Measurements from ENCODE around the gene SLC16A6. TPM values are rescaled to one million over a fixed set of nuclear protein-coding genes. Genes with fewer than 3 reads are reported as not detected.
"Not testable (repeated sequence)": the region's sequence is repeated elsewhere in the genome, so short reads cannot be mapped to it uniquely, and the experiment has no call there.

Gene SLC16A6
- polyA plus RNA-seq, 4 donors: 0.57 to 1.1 (median 0.74) TPM

DNA sequence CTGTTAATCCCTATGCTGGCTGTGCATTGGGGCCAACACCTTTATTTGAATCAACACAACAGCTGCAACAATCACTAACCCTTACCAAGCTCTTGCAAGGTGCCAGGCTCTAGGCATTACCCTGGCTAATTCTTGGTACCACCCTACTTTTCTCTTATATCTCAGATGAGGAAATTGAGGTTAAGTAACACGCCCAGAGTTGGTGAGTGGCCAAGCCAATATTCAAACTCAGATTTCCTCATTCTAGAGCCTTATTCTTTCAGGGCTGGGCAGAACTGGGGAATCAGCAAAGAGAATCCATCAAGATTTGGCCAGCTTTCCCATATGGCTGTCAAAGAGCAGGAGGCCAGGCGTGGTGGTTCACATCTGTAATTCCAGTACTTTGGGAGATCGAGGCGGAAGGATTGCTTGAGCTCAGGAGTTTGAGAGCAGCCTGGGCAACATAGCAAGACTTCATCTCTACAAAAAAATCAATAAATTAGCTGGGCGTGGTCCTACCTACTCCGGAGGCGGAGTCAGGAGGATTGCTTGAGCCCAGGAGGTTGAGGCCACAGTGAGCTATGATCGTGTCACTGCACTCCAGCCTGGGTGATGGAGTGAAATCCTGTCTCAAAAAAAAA, 24.1 kb upstream of the SLC16A6 start:
- DNase-seq (ENCODE audit: low read depth in 4 of 4, low spot score in 3 of 4): no peak

DNA sequence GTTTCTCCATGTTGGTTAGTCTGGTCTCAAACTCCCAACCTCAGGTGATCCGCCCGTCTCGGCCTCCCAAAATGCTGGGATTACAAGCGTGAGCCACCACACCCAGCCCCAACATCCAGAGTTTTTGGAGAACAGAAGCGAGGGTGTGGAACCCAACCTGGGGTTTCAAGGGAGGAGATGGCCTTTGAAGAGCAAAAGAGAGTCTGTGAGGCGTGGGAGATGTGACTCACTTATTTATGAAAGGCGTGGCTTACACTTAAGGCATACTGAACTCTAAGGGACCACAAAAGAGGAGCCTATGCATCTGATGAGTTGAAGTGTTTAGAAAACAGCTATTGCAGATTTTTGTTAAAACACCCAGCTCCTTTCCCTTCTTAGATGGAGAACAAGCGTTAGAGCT, 19.2 kb upstream of the SLC16A6 start:
- DNase-seq (ENCODE audit: low read depth in 4 of 4, low spot score in 3 of 4): no peak

DNA sequence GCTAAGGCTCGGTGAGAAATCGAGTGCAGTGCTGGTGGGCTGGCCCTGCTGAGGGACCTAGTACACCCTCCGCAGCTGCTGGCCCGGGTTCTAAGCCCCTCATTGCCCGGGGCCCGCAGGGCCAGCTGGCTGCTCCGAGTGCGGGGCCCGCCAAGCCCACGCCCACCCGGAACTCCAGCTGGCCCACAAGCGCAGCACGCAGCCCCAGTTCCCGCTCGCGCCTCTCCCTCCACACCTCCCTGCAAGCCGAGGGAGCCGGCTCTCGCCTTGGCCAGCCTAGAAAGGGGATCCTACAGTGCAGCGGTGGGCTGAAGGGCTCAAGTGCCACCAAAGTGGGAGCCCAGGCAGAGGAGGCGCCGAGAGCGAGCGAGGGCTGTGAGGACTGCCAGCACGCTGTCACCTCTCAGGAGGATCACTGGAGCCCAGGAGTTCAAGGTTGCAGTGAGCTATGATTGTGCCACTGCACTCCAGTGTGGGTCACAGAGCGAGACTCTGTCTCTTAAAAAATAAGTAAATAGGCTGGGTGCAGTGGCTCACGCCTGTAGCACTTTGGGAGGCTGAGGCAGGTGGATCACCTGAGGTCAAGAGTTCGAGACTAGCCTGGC, 18.2 kb upstream of the SLC16A6 start:
- not testable (repeated sequence) for DNase-seq (ENCODE audit: low read depth in 4 of 4, low spot score in 3 of 4)

DNA sequence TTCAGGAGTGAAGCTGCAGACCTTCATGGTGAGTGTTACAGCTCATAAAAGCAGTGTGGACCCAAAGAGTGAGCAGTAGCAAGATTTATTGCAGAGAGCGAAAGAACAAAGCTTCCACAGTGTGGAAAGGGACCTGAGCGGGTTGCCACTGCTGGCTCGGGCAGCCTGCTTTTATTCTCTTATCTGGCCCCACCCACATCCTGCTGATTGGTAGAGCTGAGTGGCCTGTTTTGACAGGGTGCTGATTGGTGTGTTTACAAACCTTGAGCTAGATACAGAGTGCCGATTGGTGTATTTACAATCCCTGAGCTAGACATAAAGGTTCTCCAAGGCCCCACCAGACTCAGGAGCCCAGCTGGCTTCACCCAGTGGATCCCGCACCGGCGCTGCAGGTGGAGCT, 17.6 kb upstream of the SLC16A6 start:
- DNase-seq (ENCODE audit: low read depth in 4 of 4, low spot score in 3 of 4): not testable (repeated sequence)

DNA sequence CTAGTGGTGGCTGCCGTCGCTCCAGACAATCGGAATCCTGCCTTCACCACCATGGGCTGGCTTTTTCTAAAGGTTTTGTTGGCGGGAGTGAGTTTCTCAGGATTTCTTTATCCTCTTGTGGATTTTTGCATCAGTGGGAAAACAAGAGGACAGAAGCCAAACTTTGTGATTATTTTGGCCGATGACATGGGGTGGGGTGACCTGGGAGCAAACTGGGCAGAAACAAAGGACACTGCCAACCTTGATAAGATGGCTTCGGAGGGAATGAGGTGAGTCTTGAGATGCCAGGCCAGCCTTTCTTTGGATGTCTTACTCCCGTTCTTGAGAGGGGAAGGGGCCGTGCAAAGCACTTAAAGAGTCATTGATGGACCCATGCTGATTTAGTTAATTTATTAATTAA, 16.5 kb upstream of the SLC16A6 start:
- DNase-seq (ENCODE audit: low read depth in 4 of 4, low spot score in 3 of 4): no peak

DNA sequence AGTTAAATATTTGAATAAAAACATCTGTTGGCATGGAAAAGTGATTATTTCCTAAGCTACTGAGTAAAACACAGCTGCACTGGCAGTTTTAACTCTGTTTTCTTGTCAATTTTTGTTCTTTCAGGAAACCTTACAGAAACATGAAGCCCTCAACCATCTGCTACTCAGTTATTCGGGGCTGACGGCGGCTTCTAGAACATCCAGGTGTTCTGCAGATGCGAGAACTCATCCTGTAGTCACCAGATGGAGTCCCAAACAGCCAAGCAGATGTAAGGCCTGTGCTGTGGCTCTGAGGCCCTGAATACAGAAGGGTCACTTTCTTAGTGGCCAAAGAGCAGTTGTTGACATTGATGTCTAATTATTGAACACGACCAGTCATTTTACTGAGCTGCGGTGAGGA, 15.9 kb upstream of the SLC16A6 start:
- DNase-seq (ENCODE audit: low read depth in 4 of 4, low spot score in 3 of 4): no peak

DNA sequence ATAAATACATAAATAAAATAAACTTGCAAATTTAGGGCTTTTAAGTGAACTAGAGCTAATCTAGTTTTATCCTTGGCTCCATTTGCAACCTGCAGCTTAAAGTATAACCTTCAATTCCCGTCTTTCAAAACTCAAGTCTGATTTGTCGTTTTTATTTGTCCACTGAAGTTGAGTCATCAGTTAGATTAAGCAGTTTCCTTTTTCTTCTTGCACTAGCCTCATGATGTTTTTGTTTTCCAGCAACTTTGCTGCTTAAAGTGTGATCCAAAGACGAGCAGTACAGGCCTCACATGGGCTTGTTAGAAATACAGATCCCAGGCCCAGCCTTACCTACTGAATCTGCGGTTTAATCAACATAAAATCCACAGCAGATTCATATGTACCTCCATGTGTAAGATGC, 14.2 kb upstream of the SLC16A6 start:
- no peak for DNase-seq (ENCODE audit: low read depth in 4 of 4, low spot score in 3 of 4)

DNA sequence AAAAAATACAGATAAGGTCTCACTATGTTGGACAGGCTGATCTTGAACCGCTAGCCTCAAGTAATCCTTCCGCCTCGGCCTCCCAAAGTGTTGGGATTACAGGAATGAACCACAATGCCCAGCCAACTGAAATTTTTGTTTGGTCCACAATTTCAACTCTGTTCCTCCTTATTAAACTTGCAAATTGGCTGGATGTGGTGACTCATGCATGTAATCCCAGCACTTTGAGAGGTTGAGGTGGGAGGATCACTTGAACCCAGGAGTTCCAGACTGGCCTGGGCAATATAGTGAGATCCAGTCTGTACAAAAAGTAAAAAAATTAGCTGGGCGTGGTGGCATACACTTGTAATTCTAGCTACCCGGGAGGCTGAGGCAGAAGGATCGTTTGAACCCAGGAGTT, 13.8 kb upstream of the SLC16A6 start:
- DNase-seq (ENCODE audit: low read depth in 4 of 4, low spot score in 3 of 4): no peak

DNA sequence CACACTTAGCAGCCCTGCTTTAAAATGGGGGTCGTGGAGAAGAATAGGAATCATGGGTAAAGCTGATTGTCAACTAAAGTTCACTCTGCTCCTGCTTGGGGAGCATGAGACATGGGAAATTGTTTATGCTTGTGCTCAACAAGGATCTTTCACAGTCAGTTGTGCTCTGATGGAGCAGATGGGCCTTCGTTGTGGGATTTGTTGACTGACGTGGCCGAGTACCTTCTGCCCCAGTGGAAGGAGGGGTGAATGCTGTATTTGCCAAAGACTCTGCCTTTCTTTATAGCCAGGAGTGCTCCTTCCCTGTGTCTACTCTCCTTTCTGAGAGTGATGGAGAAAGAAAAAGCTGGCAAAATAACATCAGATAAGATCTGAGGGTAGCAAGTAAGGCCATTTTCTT, 11.7 kb upstream of the SLC16A6 start:
- no peak for DNase-seq (ENCODE audit: low read depth in 4 of 4, low spot score in 3 of 4)

DNA sequence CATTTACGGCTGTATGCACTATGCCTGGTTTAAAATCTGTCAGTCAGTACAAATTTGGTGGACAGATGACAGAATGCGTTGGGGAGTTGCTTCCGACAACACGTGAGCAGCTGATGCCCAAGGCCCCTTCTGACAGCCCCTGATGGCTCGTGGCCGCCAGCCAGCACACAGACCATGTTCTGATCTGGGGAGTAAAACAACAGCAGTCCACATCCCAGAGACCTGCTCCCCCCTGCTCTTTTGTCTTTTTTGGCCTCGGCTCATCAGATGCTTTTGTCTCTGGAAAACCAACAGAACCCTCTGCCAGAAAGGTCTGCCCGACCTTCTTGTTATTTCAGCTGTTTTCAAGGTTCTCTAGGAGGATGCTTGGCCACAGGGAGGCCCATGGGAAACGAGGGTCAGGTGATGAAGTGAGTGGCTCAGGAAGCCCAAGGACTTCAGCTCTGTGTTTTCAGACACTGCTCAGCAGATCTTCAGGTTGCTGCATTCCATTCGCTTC, 11.2 kb upstream of the SLC16A6 start:
- DNase-seq (ENCODE audit: low read depth in 4 of 4, low spot score in 3 of 4): no peak

DNA sequence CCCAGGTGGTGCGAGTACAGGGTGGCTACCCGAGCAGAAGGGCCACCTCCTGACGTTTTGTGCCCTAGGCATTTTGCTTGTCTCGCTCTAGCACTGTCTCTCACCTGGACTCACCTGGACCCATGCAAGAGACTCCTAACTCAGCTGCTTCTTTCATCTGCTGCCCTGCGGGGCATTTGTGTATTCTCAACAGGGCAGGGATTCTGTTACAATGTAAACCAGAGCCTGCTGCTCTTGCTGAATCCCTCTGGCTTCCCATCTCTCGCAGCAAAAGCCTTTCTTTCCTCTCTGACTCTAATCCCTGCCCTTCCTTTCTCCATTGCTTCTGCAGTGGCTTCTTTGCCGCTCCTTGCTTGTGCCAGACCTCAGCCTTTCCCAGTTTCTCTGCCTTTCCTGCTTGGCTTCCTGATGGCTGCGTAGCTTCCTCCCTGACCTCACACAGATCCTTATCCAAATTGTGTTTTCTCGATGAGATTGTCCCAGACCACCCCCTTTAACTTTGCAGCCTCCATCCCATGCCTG, 10.6 kb upstream of the SLC16A6 start:
- DNase-seq (ENCODE audit: low read depth in 4 of 4, low spot score in 3 of 4): no peak

DNA sequence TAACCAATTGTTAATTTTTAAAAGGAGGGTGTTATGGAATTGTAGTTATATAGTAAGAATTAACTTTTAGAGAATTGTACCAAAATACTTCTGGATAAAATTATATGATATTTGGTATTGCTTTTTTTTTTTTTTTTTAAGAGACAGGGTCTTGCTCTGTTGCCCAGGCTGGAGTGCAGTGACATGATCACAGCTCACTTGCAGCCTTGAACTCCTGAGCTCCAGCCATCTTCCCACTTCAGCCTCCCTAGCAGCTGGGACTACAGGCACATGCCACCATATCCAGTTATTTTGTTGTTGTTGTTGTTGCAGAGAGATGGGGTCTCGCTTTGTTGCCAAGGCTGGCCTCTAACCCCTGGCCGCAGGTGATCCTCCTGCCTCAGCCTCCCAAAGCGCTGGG, 8.9 kb upstream of the SLC16A6 start:
- no peak for DNase-seq (ENCODE audit: low read depth in 4 of 4, low spot score in 3 of 4)

DNA sequence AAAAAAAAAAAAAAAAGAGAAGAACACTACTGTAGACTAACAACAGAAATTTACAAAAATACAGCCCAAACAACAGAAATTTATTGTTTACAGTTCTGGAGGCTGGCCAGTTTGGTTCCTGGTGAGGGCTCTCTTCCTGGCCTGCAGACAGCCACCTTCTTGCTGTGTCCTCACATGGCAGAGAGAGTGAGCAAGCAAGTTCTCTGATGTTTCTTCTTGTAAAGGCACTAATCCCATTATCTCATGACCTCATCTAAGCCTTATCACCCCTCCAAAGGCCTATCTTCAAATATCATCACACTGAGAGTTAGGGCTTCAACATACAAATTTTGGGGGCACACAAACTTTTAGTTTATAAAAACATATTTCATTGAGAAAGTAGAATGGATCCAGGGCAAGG, 7.7 kb upstream of the SLC16A6 start:
- no peak for DNase-seq (ENCODE audit: low read depth in 4 of 4, low spot score in 3 of 4)

DNA sequence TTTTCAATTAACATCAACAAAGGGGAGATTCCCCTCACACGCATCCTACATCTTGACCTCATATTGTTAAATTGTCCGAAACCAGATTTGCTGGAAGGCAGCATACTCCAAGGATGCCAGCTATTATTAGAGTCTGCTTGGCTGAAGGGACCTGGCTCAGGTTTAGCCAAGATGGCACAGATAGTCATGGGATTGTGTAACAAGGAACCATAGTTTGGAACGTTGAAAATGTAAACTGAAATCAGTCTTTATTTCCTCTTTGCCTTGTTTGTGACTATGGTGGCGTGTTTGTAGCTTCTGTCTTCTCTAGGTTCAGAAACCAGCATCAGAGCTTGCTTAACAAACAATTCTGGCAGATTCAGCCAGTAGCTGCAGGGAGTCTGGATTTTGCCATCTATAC, 6.3 kb upstream of the SLC16A6 start:
- no peak for DNase-seq (ENCODE audit: low read depth in 4 of 4, low spot score in 3 of 4)

DNA sequence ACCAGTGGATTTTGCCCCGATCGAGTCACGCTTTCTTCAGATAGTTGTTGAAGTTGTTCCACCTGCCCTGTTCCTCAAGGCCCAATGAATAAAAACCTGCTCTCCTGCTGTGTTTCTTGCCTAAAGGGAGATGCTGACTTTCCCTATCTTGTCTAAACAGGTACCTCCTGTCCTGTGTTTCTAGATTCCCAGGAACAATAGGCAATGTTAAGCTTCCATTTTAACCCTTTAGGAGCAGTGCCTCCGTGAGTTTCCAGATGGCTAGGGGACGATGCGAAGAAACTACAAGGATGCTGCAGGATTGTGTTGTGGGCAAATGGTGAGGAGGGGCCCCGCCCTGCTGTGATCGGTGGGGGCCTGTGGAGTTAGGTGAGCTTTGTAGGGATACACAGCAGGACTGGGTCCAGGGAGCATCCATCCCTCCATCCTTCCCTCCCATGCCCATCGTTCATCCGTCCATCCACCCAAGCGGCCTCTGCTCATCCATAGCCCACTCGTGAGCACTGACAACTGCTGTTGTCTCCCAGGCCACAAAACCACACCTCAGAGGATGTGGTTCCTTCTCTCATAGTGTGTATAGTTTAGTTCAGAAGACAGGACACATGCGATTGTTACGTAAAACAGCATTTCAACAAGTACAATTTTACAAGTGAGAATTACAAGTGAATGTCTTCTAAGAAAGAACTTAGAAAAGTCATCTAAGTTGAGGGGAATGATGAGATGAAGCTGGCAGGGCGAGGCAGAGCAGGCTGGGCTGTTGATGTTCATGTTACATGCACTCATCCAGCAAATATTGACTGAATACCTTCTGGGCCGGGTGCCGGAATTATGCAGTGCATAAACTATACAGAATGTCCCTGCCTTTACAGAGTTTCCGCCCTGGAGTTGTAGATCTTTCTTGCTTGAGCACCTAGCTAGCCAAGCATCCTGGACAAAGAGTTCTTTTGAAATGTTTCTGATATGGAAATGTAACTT, 5.6 kb upstream of the SLC16A6 start:
- no peak for DNase-seq (ENCODE audit: low read depth in 4 of 4, low spot score in 3 of 4)

DNA sequence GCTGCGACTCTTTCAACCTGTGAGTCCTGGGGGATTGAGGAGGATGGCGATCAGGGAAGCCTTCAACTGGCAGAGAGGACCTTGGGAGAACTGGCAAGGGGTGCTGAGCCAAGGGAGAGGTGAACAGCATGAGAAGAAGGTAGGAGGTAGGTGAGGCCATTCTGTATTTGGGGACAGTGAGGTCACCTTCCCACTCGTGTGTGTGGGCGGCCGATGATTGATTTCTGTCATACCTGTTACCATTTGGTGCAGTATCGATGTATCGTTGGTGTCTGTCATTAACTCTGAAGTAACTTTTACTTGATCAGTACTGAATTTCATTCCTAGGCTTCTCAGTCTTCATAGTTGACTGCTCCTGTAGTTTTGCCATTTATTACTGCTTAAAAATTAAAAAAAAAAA, 4.2 kb upstream of the SLC16A6 start:
- DNase-seq (ENCODE audit: low read depth in 4 of 4, low spot score in 3 of 4): no peak

DNA sequence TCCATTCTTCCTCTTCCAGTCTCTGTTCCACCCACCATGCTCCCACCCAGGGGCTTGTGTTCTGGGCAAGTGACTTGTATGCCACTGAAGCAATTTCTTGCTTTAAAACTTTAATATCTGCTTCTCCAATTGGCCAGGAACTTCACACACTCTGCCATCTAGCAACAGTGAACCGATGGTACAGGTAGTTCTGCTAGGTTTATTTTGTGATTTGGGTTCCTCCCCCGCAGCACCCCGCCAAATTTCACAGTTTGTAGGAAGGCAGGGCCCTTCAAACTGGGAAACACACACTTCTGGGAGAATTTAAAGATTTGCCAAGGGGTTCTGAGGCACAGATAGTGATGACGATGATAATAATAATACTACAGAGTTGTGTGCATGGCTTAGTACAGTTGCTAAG, 3.7 kb upstream of the SLC16A6 start:
- no peak for DNase-seq (ENCODE audit: low read depth in 4 of 4, low spot score in 3 of 4)

DNA sequence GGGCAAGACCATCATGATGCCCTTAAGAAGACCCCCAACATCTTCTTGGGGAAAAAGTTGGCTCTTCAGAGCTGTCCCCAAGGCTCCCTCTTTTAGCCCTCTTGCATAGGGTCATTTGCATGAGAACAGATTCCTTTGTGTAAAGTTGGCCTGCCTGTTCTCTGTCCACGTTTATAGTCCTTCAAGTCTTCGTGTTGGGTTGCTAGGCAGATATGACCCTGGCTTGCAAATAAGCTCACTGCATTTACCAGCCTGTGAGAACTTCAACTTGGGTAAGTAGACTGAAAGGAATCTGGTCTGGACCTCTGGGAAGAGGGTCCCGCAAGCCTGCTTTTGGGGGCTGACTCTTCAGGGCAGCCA, 3.2 kb upstream of the SLC16A6 start:
- DNase-seq (ENCODE audit: low read depth in 4 of 4, low spot score in 3 of 4): no peak

DNA sequence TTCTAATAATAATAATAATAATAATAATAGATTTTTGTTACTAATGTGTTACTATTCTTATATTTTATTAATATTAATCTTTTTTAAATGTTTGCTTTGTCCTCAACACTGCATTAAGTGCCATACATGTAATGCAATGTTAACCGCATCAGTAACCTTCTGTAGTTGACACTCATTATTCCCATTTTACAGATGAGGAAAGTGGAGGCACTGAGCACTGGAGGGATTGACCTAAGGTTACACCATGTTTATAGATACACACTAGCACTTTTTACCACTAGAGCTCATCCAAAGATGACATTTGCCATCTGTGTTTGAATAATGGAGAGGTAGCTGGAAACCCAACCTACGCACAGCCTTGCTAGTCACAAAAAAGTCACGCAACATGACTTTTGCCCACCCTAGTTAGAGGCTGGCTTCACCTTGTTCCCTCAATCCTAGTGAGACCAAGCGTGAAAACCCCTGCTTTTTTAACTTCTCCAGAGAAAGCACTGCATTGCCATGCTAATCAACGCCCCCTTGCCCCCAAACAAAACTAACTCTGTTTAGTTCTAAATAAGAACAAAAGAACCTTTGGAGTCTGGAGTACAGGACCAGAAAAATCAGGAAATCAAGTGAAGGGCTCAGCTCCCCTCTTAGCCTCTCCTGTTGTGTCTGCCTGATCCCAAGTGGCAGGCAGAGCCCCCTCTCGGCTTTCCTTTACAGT, 2.7 kb upstream of the SLC16A6 start:
- DNase-seq (ENCODE audit: low read depth in 4 of 4, low spot score in 3 of 4): no peak

DNA sequence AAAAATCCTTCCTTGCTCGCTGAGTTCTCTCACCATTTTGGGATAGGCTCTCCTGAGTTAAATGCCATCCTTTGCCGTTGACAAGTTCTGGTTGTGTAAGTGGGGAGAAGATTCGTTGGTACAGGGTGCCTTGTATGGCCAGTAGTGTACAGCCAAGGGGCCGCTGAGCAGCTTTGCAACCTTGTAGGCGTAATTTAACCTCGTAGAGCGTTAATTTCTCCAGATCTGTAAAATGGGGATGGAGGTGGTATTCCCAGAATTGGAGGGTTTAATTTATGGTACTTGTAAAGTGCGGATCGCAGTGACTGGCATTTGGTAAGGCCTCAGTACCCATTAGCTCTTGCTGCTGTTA, 1.7 kb upstream of the SLC16A6 start:
- no peak for DNase-seq (ENCODE audit: low read depth in 4 of 4, low spot score in 3 of 4)
